ENCODE results near the gene CABP7.

Gene CABP7

GRCh38 chr22:29723766-29724165, 4.0 kb downstream of the CABP7 start:
- DNase-seq = no peak

GRCh38 chr22:29724843-29725242, 5.0 kb downstream of the CABP7 start:
- DNase-seq = no peak

DNA sequence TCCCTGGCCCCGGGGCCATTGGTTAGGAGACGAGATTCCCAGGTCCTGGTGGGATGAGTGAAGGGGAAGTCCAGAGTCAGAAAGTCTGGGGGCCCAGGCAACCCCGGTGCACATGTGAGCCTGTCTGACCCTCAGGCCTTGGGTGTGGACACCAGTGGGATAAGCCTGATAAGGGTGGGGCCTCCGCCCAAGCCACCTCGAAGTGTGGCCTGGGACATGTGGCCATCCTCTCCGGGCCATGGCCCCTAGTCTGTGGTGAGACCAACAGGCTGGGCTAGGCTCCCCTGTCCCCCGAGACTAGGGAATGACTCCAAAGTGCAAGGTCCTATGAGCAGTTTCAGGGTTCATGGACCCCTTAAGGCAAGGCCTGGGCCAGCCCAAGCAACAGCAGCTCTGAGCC, 6.3 kb downstream of the CABP7 start:
- DNase-seq = no peak

DNA sequence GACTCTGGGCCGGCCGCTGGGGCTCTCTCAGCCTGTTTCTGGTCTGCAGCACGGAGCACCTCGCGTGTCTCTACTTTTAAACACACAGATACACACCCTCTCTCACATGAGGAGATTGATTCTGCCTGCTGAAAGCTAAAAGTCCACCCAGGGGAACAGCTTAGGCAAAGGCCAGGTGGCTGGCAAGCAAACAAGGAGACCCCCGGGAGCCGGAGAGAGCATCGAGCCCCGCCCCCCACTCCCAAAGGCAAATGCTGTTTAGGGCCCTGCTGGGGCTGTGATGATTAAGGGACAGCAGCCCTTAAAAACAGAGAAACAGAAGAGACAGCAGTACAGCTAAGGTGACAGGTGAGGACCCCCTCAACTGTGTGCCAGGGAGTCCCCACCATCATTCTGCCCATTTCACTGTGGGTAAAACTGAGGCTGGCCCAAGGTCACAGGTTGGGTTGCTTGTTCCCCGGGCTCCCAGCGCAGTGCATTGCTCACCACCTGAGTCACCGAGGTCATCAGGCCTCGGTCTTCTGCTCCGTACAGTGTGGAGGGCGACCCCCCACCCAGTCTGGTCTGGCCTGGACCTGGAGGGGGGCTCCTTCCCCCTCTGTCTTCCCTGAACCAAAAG, 6.8 kb downstream of the CABP7 start:
- no peak for DNase-seq

- DNase-seq = no peak
These were observed 7.3 kb downstream of the CABP7 start for GRCh38 chr22:29727131-29727523.

DNA sequence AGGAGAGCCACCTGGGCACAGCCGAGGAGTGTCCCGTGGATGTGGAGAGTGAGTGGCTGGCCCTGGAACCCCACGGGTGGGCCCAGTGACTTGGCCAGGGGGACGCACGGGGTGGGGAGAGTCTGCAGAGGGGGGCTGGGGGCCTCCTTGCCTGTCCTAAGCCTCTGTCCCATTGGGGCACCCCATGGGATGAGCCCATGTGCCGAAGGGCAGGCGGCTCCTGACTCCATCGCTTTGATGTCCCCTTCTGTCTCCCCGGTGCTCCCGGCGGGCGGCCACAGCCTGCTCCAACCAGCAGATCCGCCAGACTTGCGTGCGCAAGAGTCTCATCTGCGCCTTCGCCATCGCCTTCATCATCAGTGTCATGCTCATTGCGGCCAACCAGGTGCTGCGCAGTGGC, 9.4 kb downstream of the CABP7 start:
- DNase-seq = no peak

DNA sequence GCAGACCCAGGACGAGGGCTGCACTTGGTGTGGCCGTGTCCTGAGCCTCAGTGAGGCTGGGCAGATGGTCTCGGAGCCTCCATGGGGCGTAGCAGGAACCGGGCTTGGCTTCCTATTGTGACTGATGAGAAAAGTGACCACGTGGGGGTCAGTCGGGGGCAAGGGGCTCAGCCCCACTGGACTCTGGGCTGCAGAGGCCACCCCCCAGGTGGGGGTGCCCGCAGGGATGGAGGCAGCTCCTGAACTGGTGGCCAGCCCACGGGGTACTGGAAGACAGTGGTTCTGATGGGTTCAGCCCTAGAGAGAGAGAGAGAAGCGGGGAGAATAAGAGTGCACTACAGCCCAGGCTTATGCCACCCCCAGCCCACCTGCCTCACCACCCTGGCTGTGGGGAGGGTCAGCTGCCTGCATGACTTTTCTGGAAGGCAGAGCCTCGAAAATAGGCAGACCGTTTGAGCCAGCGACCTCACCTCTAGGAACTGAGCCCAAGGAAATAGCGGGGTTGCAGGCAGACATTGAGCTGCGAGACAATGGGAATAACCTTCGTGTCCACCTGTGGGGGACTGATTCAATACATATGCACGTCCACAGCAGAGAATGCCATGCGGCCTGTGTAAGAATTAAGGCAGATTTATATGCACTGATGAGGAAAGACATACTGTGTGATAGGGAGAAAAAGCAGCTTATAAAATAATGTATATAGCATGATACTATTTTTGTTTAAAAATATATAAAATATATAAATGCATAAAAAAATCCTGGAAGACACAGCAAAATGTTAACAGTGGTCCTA, 11.5 kb downstream of the CABP7 start:
- no peak for DNase-seq

DNA sequence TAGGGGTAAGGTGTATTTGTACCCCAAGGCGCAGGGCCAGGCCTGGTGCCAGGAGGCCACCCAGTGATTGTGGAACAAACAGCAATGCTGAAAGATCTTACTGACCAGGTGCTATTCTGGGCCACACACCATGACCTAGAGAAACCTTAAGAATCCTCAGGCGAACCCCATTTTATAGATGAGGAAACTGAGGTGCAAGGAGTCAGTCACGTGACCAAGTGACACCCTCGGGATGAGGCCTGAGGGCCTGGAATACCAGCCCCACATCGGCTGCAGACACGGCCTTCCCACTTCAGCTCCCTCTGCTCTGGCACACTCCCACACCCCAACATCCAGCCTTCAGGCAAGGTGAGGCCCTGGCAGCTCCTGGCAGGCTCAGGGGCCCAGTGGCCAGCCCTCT, 13.1 kb downstream of the CABP7 start:
- no peak for DNase-seq

DNA sequence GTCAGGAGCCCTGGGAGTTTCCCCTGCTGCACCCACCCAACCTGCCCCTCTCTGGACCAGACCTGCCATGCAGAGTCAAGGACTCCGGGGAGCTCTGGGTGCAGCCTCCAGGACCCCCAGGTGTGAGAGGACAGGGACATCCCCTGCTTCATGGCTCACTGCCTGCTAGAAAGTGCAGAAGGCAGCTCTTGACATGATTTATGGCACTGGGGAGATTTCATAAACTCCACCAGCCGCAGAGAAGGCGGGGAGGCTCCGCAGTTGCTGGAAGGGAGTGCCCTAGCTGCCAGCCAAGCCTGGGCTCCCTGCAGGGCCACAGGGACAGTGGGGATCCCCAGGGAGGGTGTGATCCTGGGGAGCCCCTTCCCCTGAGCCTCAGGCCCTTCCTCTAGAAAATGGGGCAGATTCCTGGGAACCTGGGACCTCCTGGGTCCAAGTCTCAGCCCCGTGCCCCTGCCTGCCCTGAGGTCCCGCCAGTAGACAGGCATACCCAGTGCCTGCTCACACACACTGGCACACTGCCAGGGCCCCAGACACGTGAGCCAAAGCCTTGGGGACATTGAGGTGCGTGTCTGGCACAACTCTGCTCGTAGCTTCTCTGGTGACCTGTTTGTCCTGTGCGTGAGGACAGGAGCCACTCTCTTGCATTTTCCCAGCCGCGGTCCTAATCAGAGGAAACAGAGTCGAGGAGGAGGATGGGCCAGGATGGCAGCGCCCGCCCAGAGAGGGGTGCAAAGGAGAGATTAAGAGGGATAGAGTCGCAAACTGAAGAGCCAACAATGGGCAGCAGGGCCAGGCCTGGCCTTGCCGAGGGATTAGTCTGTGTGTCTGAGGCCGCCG, 13.8 kb downstream of the CABP7 start:
- DNase-seq = no peak

DNA sequence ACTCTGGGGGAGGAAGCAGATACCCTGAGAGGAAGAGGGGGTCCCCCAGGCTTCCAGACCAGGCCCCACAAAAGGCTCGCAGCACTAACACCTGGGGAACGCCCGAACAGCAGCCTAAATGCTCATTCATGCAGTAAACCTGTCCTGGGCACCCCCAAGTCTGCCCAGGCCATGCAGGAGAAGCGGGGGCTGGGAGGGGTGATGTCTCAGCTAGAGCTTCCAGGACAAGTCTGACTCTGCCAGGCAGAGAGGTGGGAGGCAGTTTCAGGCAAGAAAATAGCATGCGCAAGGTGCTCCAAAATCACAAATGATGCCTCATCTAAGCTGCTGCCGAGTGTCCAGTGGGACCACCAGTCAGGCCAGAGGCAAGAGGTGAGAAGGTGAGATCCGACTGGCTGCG, 14.6 kb downstream of the CABP7 start:
- no peak for DNase-seq

DNA sequence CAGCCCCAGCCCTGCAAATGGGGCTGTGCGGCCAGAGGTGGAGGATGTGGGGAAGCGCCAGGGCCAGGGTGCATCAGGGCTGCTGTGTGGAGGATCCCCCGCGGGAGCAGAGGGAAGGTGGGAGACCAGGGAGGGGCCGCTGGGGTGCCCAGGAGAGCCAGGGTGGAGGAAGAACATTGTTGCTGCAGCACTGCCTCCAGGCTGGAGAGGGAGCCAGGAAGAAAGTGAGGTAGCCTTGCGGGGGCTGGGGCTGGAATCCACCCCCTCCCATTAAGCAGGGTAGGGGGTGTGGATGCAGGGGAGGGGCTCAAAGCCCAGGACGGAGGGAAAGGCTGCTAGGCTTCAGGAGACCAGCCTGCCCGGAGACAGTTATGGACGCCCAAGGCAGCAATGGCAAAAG, 15.0 kb downstream of the CABP7 start:
- DNase-seq = no peak

DNA sequence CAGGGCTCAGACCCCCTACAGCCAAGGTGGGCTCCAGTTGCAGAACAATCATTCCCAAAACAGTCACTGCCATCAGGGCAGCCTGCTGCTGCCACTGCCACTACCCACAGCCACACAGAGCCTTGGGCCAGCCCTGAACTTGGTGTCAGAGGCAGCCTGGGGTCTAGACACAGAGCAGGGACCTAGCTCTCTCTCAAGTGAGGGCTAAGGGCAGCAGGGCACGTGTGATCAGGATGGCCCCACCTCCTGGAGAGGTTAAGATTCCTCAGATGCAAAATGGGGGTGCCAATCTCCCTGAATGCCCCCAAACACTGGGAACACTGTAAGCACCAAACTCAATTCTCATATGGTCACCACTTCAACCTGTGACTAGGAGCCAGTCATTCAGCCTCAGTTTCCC, 15.6 kb downstream of the CABP7 start:
- no peak for DNase-seq

- no peak for DNase-seq
These were observed 17.7 kb downstream of the CABP7 start for GRCh38 chr22:29737251-29738117.

GRCh38 chr22:29738118-29738815, 18.5 kb downstream of the CABP7 start:
- no peak for DNase-seq

- DNase-seq = no peak
These were observed 19.6 kb downstream of the CABP7 start for GRCh38 chr22:29739346-29739875.

DNA sequence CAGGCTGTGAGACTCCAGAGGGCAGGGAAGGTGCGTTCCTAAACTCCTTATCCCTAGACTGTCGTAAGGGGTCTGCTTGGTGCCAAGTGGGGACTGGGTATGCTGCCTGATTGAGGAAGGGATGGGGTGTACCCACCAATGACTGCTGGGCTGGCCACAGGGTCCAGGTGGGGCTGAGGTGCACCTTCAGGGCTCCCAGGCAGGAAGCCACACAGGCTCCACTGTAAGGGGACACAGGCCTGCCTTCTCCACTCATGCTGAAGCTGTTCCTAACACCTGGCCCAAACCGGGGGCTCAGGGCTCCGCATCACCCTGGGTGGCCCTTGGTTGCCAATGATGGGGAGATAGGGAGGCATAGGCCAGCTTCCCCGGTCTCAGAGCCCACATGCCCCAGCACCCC, 20.4 kb downstream of the CABP7 start:
- no peak for DNase-seq

- no peak for DNase-seq
These were observed 22.1 kb downstream of the CABP7 start for GRCh38 chr22:29741926-29742325.

DNA sequence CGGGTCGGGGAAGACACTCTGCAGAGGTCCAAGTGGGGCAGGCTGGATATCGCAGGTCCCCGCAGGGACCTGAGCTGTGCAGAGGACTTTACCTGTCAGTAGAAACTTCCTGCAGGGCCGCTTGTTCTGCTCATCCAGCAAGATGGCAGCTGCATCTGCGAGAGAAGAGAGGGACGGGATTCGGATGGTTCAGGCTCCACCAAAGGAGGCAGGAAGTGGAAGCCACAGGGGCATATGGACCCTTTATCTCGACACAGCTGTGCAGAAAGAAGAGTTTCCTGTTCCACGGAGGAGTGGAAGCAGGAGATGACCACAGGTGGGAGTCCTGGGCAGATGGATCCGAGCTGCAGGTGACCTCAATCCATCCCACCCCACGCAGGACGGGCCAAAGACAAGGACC, 22.5 kb downstream of the CABP7 start:
- DNase-seq = no peak

DNA sequence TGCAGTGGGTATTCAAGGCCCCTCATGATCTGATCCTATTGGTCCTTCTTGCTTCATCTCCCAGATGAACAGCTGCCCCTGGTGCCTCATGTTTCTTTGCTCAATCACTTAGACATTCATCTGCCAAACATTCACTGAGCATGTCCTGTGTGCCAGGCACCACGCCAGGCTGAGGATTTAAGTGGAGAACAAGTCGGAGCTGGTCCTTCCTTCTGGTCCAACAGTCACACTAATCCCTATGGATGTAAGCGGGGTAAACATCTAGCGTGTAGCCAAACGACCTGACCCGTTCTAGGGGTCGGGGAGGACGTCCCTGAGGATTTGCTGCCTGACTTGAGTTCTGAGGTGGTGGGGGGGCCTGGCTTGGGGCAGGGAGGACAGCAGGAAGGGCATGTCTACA, 25.1 kb downstream of the CABP7 start:
- no peak for DNase-seq

DNA sequence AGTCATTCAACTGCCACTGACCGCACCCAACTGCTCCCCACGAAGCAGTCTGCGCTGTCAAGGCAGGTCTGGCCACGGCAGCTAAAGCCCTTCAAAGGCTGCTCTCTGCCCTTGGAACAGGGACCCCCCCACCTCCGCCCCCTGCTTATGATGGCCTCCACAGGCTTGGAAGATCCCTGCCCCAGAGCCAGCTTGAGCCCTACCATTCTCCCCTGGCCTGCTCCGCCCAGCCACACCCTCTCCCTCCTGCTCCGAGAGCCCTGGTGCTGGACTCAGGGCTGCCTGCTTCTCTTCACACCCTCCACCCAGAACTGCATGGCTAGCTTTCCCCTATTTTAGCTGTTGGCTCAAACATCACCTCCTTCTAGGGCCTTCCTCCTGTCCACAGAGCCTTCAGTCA, 28.0 kb downstream of the CABP7 start:
- no peak for DNase-seq

- DNase-seq = no peak
These were observed 28.6 kb downstream of the CABP7 start for GRCh38 chr22:29748248-29748893.

- no peak for DNase-seq
These were observed 30.2 kb downstream of the CABP7 start for GRCh38 chr22:29750029-29750428.

Data from CD4-positive, alpha-beta T cell treated with Interleukin-4 for 4 hours (primary cell).